ENCODE data around the gene ACAP1.

DNA sequence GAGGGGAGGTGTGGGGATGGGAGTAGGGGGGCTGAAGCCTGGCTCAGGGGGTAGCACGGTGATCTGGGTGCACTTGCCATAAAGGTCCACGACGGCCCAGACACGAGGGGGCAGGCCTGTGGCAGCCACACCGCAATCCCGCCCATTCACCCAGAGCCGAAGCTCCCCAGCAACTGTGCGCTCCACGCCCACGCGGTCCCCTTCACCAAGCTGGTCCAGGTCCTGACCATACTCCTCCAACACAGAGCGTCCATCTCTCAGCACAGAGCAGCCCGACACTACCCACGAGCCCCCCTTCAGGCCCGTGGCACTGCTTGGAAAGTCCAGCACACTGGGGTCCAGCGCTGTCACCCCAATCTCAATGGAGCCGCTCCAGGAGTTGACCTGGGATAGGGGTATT is 8.8 kb upstream of the ACAP1 start:
- TF ChIP-seq, protein P1, sequence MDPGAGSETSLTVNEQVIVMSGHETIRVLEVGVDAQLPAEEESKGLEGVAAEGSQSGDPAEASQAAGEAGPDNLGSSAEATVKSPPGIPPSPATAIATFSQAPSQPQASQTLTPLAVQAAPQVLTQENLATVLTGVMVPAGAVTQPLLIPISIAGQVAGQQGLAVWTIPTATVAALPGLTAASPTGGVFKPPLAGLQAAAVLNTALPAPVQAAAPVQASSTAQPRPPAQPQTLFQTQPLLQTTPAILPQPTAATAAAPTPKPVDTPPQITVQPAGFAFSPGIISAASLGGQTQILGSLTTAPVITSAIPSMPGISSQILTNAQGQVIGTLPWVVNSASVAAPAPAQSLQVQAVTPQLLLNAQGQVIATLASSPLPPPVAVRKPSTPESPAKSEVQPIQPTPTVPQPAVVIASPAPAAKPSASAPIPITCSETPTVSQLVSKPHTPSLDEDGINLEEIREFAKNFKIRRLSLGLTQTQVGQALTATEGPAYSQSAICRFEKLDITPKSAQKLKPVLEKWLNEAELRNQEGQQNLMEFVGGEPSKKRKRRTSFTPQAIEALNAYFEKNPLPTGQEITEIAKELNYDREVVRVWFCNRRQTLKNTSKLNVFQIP (CRISPR knock-in tag; IDR thresholded peaks at IDR 0.05; ENCODE audit: borderline replicate concordance, low read depth): no peak
- no peak for TF ChIP-seq CSDC2 (CRISPR knock-in tag; IDR thresholded peaks at IDR 0.05)
- TF ChIP-seq, protein P2, sequence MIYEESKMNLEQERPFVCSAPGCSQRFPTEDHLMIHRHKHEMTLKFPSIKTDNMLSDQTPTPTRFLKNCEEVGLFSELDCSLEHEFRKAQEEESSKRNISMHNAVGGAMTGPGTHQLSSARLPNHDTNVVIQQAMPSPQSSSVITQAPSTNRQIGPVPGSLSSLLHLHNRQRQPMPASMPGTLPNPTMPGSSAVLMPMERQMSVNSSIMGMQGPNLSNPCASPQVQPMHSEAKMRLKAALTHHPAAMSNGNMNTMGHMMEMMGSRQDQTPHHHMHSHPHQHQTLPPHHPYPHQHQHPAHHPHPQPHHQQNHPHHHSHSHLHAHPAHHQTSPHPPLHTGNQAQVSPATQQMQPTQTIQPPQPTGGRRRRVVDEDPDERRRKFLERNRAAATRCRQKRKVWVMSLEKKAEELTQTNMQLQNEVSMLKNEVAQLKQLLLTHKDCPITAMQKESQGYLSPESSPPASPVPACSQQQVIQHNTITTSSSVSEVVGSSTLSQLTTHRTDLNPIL (CRISPR knock-in tag; IDR thresholded peaks at IDR 0.05; ENCODE audit: low read depth): no peak

Measured in SK-N-SH treated with all-trans-retinoic acid at 6 μM for 48 hours (cell line).